Ureter (tissue), 1 donor: Measurements from ENCODE around the gene CLIC3. TPM values are rescaled to one million over a fixed set of nuclear protein-coding genes. Genes with fewer than 3 reads are reported as not detected.
A peak's percentile ranks its signal among the peaks of the same experiment; 100 is the strongest.

Experiments
- DNase-seq: peaks from one replicate; pipeline ENCODE4 v3.0.0-alpha.2; 2020; ENCODE audit warnings: low spot score
- total RNA-seq: library from RNA; stranded (reverse); gene quantifications from one replicate; pipeline ENCODE4 v1.2.4, GENCODE V29; 2023
- donor health status: DM: yes; HTN: yes; CAD: no.

The CLIC3 gene
- total RNA-seq, 1 donor from 2014 or later = 3.6 TPM

- no peak for DNase-seq
These were observed 44.0 kb downstream of the CLIC3 start for GRCh38 chr9:136952321-136952850.

GRCh38 chr9:136951541-136952320, 44.6 kb downstream of the CLIC3 start, which contains the start of gene LCN12:
Gene LCN12 (plus strand): TSS chr9:136952273. CDS start chr9:136952328, 55 bp downstream.
- DNase-seq = no peak

GRCh38 chr9:136950656-136951276, 45.6 kb downstream of the CLIC3 start:
- no peak for DNase-seq

- peak; percentile 96 for DNase-seq
These were observed 46.3 kb downstream of the CLIC3 start for GRCh38 chr9:136949817-136950655.

- no peak for DNase-seq
These were observed 47.0 kb downstream of the CLIC3 start for GRCh38 chr9:136949239-136949816.

GRCh38 chr9:136947955-136948510, 48.3 kb downstream of the CLIC3 start:
- no peak for DNase-seq

GRCh38 chr9:136947028-136947891, 49.1 kb downstream of the CLIC3 start:
- no peak for DNase-seq

- DNase-seq = no peak
These were observed 49.9 kb downstream of the CLIC3 start for GRCh38 chr9:136946228-136947027.

- DNase-seq = no peak
These were observed 50.8 kb downstream of the CLIC3 start for GRCh38 chr9:136945333-136946227.

Other genes starting within 250 kb of the CLIC3 start
- 62.8 TPM for gene LCN6, start 248.0 kb downstream of the CLIC3 start, total RNA-seq
- not detected for gene LCN8, start 238.3 kb downstream of the CLIC3 start, total RNA-seq
- not detected for gene LCN15, start 232.1 kb downstream of the CLIC3 start, total RNA-seq
- 80.8 TPM for gene TMEM141, start 205.2 kb downstream of the CLIC3 start, total RNA-seq
- 0.18 TPM for gene CCDC183, start 200.2 kb downstream of the CLIC3 start, total RNA-seq
- gene RABL6, start 188.6 kb downstream of the CLIC3 start, total RNA-seq = 60.2 TPM
- 4.8 TPM for gene AJM1, start 154.1 kb downstream of the CLIC3 start, total RNA-seq
- gene PHPT1, start 147.2 kb downstream of the CLIC3 start, total RNA-seq = 109 TPM
- 10.7 TPM for gene MAMDC4, start 144.2 kb downstream of the CLIC3 start, total RNA-seq
- 338 TPM for gene EDF1, start 130.3 kb downstream of the CLIC3 start, total RNA-seq
- 16.4 TPM for gene TRAF2, start 110.1 kb downstream of the CLIC3 start, total RNA-seq
- 62.4 TPM for gene FBXW5, start 51.8 kb downstream of the CLIC3 start, total RNA-seq
- 1.6 TPM for gene C8G, start 51.3 kb downstream of the CLIC3 start, total RNA-seq
- 3.4 TPM for gene LCN12, start 44.3 kb downstream of the CLIC3 start, total RNA-seq
- gene PTGDS, start 19.1 kb downstream of the CLIC3 start, total RNA-seq = 111 TPM
- 1.7 TPM for gene LCNL1, start 13.6 kb downstream of the CLIC3 start, total RNA-seq
- gene PAXX, start 4.1 kb downstream of the CLIC3 start, total RNA-seq = 51.5 TPM
- gene ABCA2, start 31.7 kb upstream of the CLIC3 start, total RNA-seq = 25.7 TPM
- gene FUT7, start 35.5 kb upstream of the CLIC3 start, total RNA-seq = not detected
- 138 TPM for gene NPDC1, start 49.6 kb upstream of the CLIC3 start, total RNA-seq
- gene ENTPD2, start 57.5 kb upstream of the CLIC3 start, total RNA-seq = 1.3 TPM
- gene SAPCD2, start 74.0 kb upstream of the CLIC3 start, total RNA-seq = 1.6 TPM
- 12.7 TPM for gene UAP1L1, start 80.9 kb upstream of the CLIC3 start, total RNA-seq
- 57.8 TPM for gene MAN1B1, start 90.4 kb upstream of the CLIC3 start, total RNA-seq
- gene DPP7, start 118.2 kb upstream of the CLIC3 start, total RNA-seq = 157 TPM
- 0.21 TPM for gene GRIN1, start 142.6 kb upstream of the CLIC3 start, total RNA-seq
- not detected for gene LRRC26, start 173.5 kb upstream of the CLIC3 start, total RNA-seq
- gene TMEM210, start 175.5 kb upstream of the CLIC3 start, total RNA-seq = not detected
- 74.5 TPM for gene ANAPC2, start 192.0 kb upstream of the CLIC3 start, total RNA-seq
- gene SSNA1, start 192.1 kb upstream of the CLIC3 start, total RNA-seq = 58.3 TPM
- 17.6 TPM for gene TPRN, start 204.2 kb upstream of the CLIC3 start, total RNA-seq
- 36.2 TPM for gene TMEM203, start 209.1 kb upstream of the CLIC3 start, total RNA-seq
- gene NDOR1, start 209.1 kb upstream of the CLIC3 start, total RNA-seq = 20.3 TPM
- gene RNF208, start 225.7 kb upstream of the CLIC3 start, total RNA-seq = 6.5 TPM
- 1.9 TPM for gene CYSRT1, start 228.6 kb upstream of the CLIC3 start, total RNA-seq
- 0.34 TPM for gene RNF224, start 230.9 kb upstream of the CLIC3 start, total RNA-seq
- gene SLC34A3, start 234.3 kb upstream of the CLIC3 start, total RNA-seq = not detected
- gene TUBB4B, start 244.7 kb upstream of the CLIC3 start, total RNA-seq = 351 TPM